IMR-90 (cell line): Measurements from ENCODE around the gene CFAP97D1. TPM values are rescaled to one million over a fixed set of nuclear protein-coding genes. Genes with fewer than 3 reads are reported as not detected.

Experiments
- ATAC-seq: fragments of 200-7000 bp; cut with Tn5 transposase; 2 replicates; pipeline ENCODE4 v1.9.1; 2020; ENCODE audit warnings: low read depth, mild to moderate bottlenecking, moderate library complexity
- BruUV-seq: library from RNA; stranded (reverse); fragments of 400-500 nt; replicated peaks from 2 replicates; lab custom pipeline; 2021; lab: Mats Ljungman, UMichigan
- CTCF ChIA-PET: fragments of 300-600 bp; formaldehyde crosslinking; extraction: SDS; loops from one replicate; lab custom pipeline; 2021; ENCODE audit warnings: antibody characterized with exemption; lab: Yijun Ruan, JAX
- POLR2A ChIA-PET: fragments of 300-600 bp; sonication (Branson Sonifier 250); formaldehyde crosslinking; loops from one replicate; lab custom pipeline; 2022; ENCODE audit warnings: antibody characterized with exemption; ENCODE audit not compliant: unreplicated experiment; lab: Charles Lee
- DNase-seq: peaks from one replicate; pipeline ENCODE4 v3.0.0; 2013
- H2AFZ ChIP-seq: replicated peaks from 2 replicates; pipeline ENCODE3; 2013; ENCODE audit warnings: low read length, mild to moderate bottlenecking; ENCODE audit not compliant: poor library complexity
- H2AK5ac ChIP-seq: 2 replicates; pipeline ENCODE4 v1.6.1; 2013; ENCODE audit warnings: low read depth, low read length, inconsistent platforms
- H2AK9ac ChIP-seq: replicated peaks from 2 replicates; pipeline ENCODE3; 2013; ENCODE audit warnings: mild to moderate bottlenecking, low read depth, low read length, moderate library complexity; ENCODE audit not compliant: poor library complexity
- H2BK120ac ChIP-seq: 2 replicates; pipeline ENCODE4 v1.6.1; 2013; ENCODE audit warnings: low read depth, low read length, inconsistent platforms
- H2BK15ac ChIP-seq: 3 replicates; pipeline ENCODE4 v1.6.1; 2013; ENCODE audit warnings: low read depth, low read length, inconsistent platforms
- H2BK20ac ChIP-seq: 2 replicates; pipeline ENCODE4 v1.6.1; 2013; ENCODE audit warnings: low read depth, mild to moderate bottlenecking, inconsistent platforms, low read length, moderate library complexity
- H2BK5ac ChIP-seq: 2 replicates; pipeline ENCODE4 v1.6.1; 2013; ENCODE audit warnings: mild to moderate bottlenecking, low read depth, low read length, inconsistent platforms; ENCODE audit not compliant: poor library complexity, severe bottlenecking
- H3K14ac ChIP-seq: replicated peaks from 2 replicates; pipeline ENCODE4 v1.6.1; 2013; ENCODE audit warnings: low read depth, low read length, inconsistent platforms
- H3K18ac ChIP-seq: 2 replicates; pipeline ENCODE4 v1.6.1; 2013; ENCODE audit warnings: low read depth, low read length, control low read depth
- H3K23ac ChIP-seq: 2 replicates; pipeline ENCODE4 v1.6.1; 2013; ENCODE audit warnings: low read depth, low read length, inconsistent platforms
- H3K27ac ChIP-seq: 2 replicates; pipeline ENCODE4 v1.5.1; 2013; ENCODE audit warnings: mild to moderate bottlenecking, control low read depth, low read length; ENCODE audit not compliant: insufficient read depth
- H3K27me3 ChIP-seq: 2 replicates; pipeline ENCODE4 v1.6.1; 2013; ENCODE audit warnings: low read length; ENCODE audit not compliant: control insufficient read depth, insufficient read depth
- H3K36me3 ChIP-seq: 2 replicates; pipeline ENCODE4 v1.6.1; 2013; ENCODE audit warnings: low read length, mixed read lengths; ENCODE audit not compliant: control insufficient read depth, insufficient read depth
- H3K4ac ChIP-seq: 2 replicates; pipeline ENCODE4 v1.6.1; 2013; ENCODE audit warnings: low read depth, low read length, inconsistent platforms
- H3K4me1 ChIP-seq: 2 replicates; pipeline ENCODE4 v1.6.1; 2013; ENCODE audit warnings: low read length, mixed read lengths; ENCODE audit not compliant: control insufficient read depth, insufficient read depth
- H3K4me2 ChIP-seq: 2 replicates; pipeline ENCODE4 v1.6.1; 2013; ENCODE audit warnings: low read depth, mild to moderate bottlenecking, control low read depth, low read length, moderate library complexity
- H3K4me3 ChIP-seq: 2 replicates; pipeline ENCODE4 v1.5.1; 2013; ENCODE audit warnings: low read depth, mild to moderate bottlenecking, control low read depth, low read length, moderate library complexity; ENCODE audit not compliant: insufficient read depth
- H3K56ac ChIP-seq: 2 replicates; pipeline ENCODE4 v1.6.1; 2013; ENCODE audit warnings: low read length, inconsistent platforms; ENCODE audit not compliant: insufficient read depth; ENCODE audit errors: extremely low read depth
- H3K79me1 ChIP-seq, 2 experiments: 2 replicates each; pipeline ENCODE4 v1.6.1; 2013; ENCODE audit warnings: low read length in 2 of 2, inconsistent platforms in 1 of 2, low read depth in 1 of 2
- H3K9ac ChIP-seq: 2 replicates; pipeline ENCODE4 v1.6.1; 2013; ENCODE audit warnings: low read depth, low read length, control low read depth
- H3K9me1 ChIP-seq: 2 replicates; pipeline ENCODE4 v1.6.1; 2013; ENCODE audit warnings: low read length, inconsistent platforms; ENCODE audit not compliant: insufficient read depth
- H3K9me3 ChIP-seq: 2 replicates; pipeline ENCODE4 v1.6.1; 2013; ENCODE audit warnings: low read length; ENCODE audit not compliant: control insufficient read depth, insufficient read depth
- H4K20me1 ChIP-seq: 2 replicates; pipeline ENCODE4 v1.6.1; 2013; ENCODE audit warnings: low read length, inconsistent platforms; ENCODE audit not compliant: insufficient read depth
- H4K5ac ChIP-seq: 2 replicates; pipeline ENCODE4 v1.6.1; 2013; ENCODE audit warnings: mild to moderate bottlenecking, low read depth, low read length, control low read depth
- H4K8ac ChIP-seq, 2 experiments: 2 replicates each; pipeline ENCODE4 v1.6.1; 2013; ENCODE audit warnings: low read depth in 2 of 2, low read length in 2 of 2, control low read depth in 1 of 2, inconsistent platforms in 1 of 2
- H4K91ac ChIP-seq: 2 replicates; pipeline ENCODE4 v1.6.1; 2013; ENCODE audit warnings: low read depth, low read length, inconsistent platforms; ENCODE audit not compliant: insufficient read depth
- CEBPB ChIP-seq: IDR thresholded peaks from 2 replicates; pipeline ENCODE4 v1.6.1; 2012; ENCODE audit warnings: low read depth, low read length, improper control_type of control experiment
- FOS ChIP-seq: fragments of 150-350 bp; IDR thresholded peaks from 2 replicates; pipeline ENCODE4 v1.6.1; 2016; ENCODE audit warnings: low read depth, low read length
- MAFK ChIP-seq: IDR thresholded peaks from 2 replicates; pipeline ENCODE4 v1.6.1; 2012; ENCODE audit warnings: low read depth, low read length, improper control_type of control experiment
- MXI1 ChIP-seq: IDR thresholded peaks from 2 replicates; pipeline ENCODE4 v1.6.1; 2012; ENCODE audit warnings: low read depth, mild to moderate bottlenecking, low read length, moderate library complexity, borderline replicate concordance
- WGBS, 2 experiments: methylation state at CpG; one replicate each; pipeline versions ENCODE4 v1.1.5 to v1.1.7; 2013; ENCODE audit warnings: missing lambda C conversion rate in 2 of 2; ENCODE audit not compliant: insufficient read length in 1 of 2; ENCODE audit errors: extremely low coverage in 2 of 2; 5-methylcytosine and 5-hydroxymethylcytosine counted together
- dilution Hi-C: fragments of 300-500 bp; cut with HindIII; formaldehyde crosslinking; loops from one replicate; pipeline ENCODE4 v1.14.3; 2018; ENCODE audit warnings: low sequenced_read_pairs; ENCODE audit not compliant: unreplicated experiment
- in situ Hi-C: fragments of 300-500 bp; cut with MboI; formaldehyde crosslinking; loops from 3 replicates; pipeline ENCODE4 v1.14.3; 2019; ENCODE audit warnings: low sequenced_read_pairs, inconsistent platforms, mixed read lengths
- intact Hi-C: fragments of 100-400 bp; cut with micrococcal nuclease; formaldehyde crosslinking; loops from 2 replicates; pipeline ENCODE4 v1.10.0; 2022
- polyA plus RNA-seq, 3 experiments: library from polyadenylated mRNA; depleted of rRNA; stranded (reverse); fragments of >200 nt; gene quantifications; 2 replicates each; pipeline ENCODE4 v1.2.3, GENCODE V29; 2012; ENCODE audit warnings: low replicate concordance in 1 of 3
- total RNA-seq: library from RNA; depleted of rRNA; stranded (reverse); fragments of >200 nt; gene quantifications from 2 replicates; pipeline ENCODE4 v1.2.3, GENCODE V29; 2012
- TF ChIP-seq, protein P1 (sequence below): fragments of 150-350 bp; IDR thresholded peaks from 2 replicates; pipeline ENCODE4 v1.6.1; 2016; ENCODE audit warnings: low read depth, mild to moderate bottlenecking, low read length, moderate library complexity, borderline replicate concordance
- TF ChIP-seq, protein P2 (sequence below): conservative IDR thresholded peaks from 2 replicates; pipeline ENCODE4 v1.5.1; 2012; ENCODE audit warnings: mild to moderate bottlenecking, low read depth, low read length, improper control_type of control experiment

The CFAP97D1 gene
- total and polyA plus RNA-seq, 2 of the 4 experiments (the other 2 are of a cell fraction): under 0.01 TPM; not detected in 1

- Histone ChIP-seq H4K20me1 (no peaks in the 10 kb centered on the region), H2AK9ac (peak overlapping the region; percentile 31), H3K36me3 (no peaks in the 10 kb centered on the region), H3K9me1 (0 out of 2 replicates have a peak, but pooled peaks cover 4% of the 10 kb centered on the region), H3K79me1 (no peaks in the 10 kb centered on the region), H3K27ac (no peak overlapping the region), H3K27me3 (peaks cover 60% of the 10 kb centered on the region), H2AK5ac (no peak overlapping the region), H3K4ac (no peak overlapping the region), H3K56ac (no peak overlapping the region), H2BK5ac (no peak overlapping the region), H4K8ac (peak overlapping the region in 1 of 2 experiments; percentile 20; a peak in 1 of 4 replicates), H3K9me3 (no peaks in the 10 kb centered on the region), H2BK120ac (no peak overlapping the region; the same call in 1 of the 2 replicates), H3K4me1 (no peaks in the 10 kb centered on the region), H3K4me3 (no peak overlapping the region; the same call in 1 of the 2 replicates), H3K4me2 (peak overlapping the region; percentile 48), H3K9ac (no peak overlapping the region), H3K18ac (no peak overlapping the region), H2BK20ac (no peak overlapping the region), H2AFZ (peak overlapping the region; percentile 88), H4K91ac (no peak overlapping the region), H3K14ac (no peak overlapping the region), H3K23ac (no peak overlapping the region), H2BK15ac (no peak overlapping the region), H4K5ac (no peak overlapping the region)
- dilution Hi-C loops: no loop called here
- ChIA-PET CTCF (interaction anchor here (0.9 to 1.3 kb wide), 4 partner anchors 9 to 64 kb away, joined by 3 to 5 read pairs (median 3); no protein-coding TSS in a partner anchor), POLR2A (interaction anchor here (0.6 kb wide), 1 partner anchor 1519 kb away, joined by 4 read pairs; no protein-coding TSS in a partner anchor)
- intact Hi-C loops: no loop called here
- no peak for TF ChIP-seq MXI1
- no peak for TF ChIP-seq CEBPB
- no peak for TF ChIP-seq FOS
- TF ChIP-seq, protein P1, sequence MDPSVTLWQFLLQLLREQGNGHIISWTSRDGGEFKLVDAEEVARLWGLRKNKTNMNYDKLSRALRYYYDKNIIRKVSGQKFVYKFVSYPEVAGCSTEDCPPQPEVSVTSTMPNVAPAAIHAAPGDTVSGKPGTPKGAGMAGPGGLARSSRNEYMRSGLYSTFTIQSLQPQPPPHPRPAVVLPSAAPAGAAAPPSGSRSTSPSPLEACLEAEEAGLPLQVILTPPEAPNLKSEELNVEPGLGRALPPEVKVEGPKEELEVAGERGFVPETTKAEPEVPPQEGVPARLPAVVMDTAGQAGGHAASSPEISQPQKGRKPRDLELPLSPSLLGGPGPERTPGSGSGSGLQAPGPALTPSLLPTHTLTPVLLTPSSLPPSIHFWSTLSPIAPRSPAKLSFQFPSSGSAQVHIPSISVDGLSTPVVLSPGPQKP: no peak
- TF ChIP-seq, protein P2, sequence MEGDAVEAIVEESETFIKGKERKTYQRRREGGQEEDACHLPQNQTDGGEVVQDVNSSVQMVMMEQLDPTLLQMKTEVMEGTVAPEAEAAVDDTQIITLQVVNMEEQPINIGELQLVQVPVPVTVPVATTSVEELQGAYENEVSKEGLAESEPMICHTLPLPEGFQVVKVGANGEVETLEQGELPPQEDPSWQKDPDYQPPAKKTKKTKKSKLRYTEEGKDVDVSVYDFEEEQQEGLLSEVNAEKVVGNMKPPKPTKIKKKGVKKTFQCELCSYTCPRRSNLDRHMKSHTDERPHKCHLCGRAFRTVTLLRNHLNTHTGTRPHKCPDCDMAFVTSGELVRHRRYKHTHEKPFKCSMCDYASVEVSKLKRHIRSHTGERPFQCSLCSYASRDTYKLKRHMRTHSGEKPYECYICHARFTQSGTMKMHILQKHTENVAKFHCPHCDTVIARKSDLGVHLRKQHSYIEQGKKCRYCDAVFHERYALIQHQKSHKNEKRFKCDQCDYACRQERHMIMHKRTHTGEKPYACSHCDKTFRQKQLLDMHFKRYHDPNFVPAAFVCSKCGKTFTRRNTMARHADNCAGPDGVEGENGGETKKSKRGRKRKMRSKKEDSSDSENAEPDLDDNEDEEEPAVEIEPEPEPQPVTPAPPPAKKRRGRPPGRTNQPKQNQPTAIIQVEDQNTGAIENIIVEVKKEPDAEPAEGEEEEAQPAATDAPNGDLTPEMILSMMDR: 0 out of 2 replicates have a peak, but pooled peaks have one; percentile 4
- no peak for TF ChIP-seq MAFK
- peak; percentile 45 for DNase-seq
- peak; percentile 25; the same call in 1 of the 2 replicates for ATAC-seq
- in situ Hi-C loops: no loop called here
- 4% methylated on average over 25 of the region's 60 CpGs; no CpG with 5 or more reads in 1 of the 2 experiments for WGBS, 2 experiments
- no TSS peak for BruUV-seq
Measured at GRCh38 chr17:43755389-43755875, 24.8 kb upstream of the CFAP97D1 start.
